ENCODE results near the gene SLC25A21.
"Not testable (repeated sequence)": the region's sequence is repeated elsewhere in the genome, so short reads cannot be mapped to it uniquely, and the experiment has no call there.

SLC25A21 gene

DNA sequence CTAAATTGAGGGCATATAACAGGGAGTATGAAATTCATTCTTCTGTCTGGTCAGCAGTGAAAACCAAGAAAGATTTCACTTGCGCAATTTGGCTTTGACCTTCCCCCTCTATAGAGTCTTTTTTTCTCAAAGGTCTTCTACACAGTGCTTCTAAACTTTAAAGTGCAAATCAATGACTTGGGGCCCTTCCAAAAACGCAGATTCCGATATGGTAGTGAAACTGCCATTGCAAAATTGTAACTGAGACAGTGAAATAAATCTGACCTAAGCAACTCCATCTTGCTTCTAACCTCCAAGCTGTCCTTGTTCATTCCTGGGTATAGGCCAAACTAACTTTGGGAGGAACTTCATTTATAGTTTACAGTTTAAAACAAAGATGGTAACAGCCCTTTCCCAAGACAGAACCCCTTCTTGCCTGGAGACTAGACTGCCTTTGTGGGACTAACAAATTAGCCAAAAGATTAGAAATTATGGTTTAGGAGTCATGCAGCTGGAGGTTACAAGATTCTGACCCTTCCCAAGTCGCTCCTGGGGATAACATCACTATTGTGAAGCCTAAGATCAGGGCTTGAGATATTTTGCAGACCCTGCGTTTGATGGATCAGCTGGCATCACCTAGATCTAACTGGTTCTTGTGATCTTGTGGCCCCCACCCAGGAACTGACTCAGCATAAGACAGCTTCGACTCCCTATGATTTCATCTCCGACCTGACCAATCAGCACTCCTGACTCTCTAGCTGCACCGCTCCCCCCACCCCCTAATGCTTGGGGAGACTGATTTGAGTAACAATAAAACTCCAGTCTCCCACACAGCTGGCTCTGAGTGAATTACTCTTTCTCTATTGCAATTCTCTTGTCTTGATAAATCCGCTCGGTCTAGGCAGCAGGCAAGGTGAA lies 5.0 kb downstream of the SLC25A21 start:
- ChIA-PET POLR2A (no interaction called here), CTCF (interaction anchor here (0.6 to 2.3 kb wide), 8 partner anchors 10 to 615 kb away, joined by 3 to 10 read pairs (median 3); partner anchors contain the start of gene MIPOL1)
- H3K36me3 ChIP-seq (ENCODE audit: control insufficient read depth in 2 of 2, insufficient read depth in 1 of 2, low read length in 2 of 2) = no peaks in the 10 kb centered on the region
- no peaks in the 10 kb centered on the region for H3K4me1 ChIP-seq (ENCODE audit: control insufficient read depth, insufficient read depth, low read length)
- TF ChIP-seq ZNF777 (tag by site-specific recombination; IDR thresholded peaks at IDR 0.05; ENCODE audit: borderline replicate concordance) (no peak), ZFHX2 (tag by site-specific recombination; conservative IDR thresholded peaks at IDR 0.05) (no peak), KLF10 (tag by site-specific recombination; IDR thresholded peaks at IDR 0.05) (no peak)
- no peak overlapping the region for H3K27ac ChIP-seq (ENCODE audit: extremely low read depth, low read depth, low read length)
- no peak overlapping the region for H3K4me3 ChIP-seq (ENCODE audit: low read depth, low read length)
- H3K9me3 ChIP-seq (ENCODE audit: control insufficient read depth, insufficient read depth, low read depth, low read length) = no peaks in the 10 kb centered on the region

- ChIA-PET CTCF (interaction anchor here (0.8 to 1.4 kb wide), 2 partner anchors 9 to 641 kb away, joined by 3 to 7 read pairs; no protein-coding TSS in a partner anchor), POLR2A (no interaction called here)
- no peaks in the 10 kb centered on the region for H3K4me1 ChIP-seq (ENCODE audit: control insufficient read depth, insufficient read depth, low read length)
- no peaks in the 10 kb centered on the region for H3K36me3 ChIP-seq (ENCODE audit: control insufficient read depth in 2 of 2, insufficient read depth in 1 of 2, low read length in 2 of 2)
- H3K9me3 ChIP-seq (ENCODE audit: control insufficient read depth, insufficient read depth, low read depth, low read length) = no peaks in the 10 kb centered on the region
- H3K4me3 ChIP-seq (ENCODE audit: low read depth, low read length) = no peak overlapping the region
- TF ChIP-seq ZNF785 (tag by site-specific recombination; IDR thresholded peaks at IDR 0.05) (no peak), ZFP3 (tag by site-specific recombination; IDR thresholded peaks at IDR 0.05; ENCODE audit: low read depth) (no peak), ZNF449 (tag by site-specific recombination; IDR thresholded peaks at IDR 0.05) (no peak), ZNF266 (tag by site-specific recombination; IDR thresholded peaks at IDR 0.05; ENCODE audit: low read depth) (no peak), ZSCAN16 (tag by site-specific recombination; IDR thresholded peaks at IDR 0.05) (no peak), ZNF274 (IDR thresholded peaks at IDR 0.05; ENCODE audit: low read length) (no peak), ZNF274 (tag by site-specific recombination; IDR thresholded peaks at IDR 0.05; ENCODE audit: borderline replicate concordance) (no peak), ZNF23 (tag by site-specific recombination; IDR thresholded peaks at IDR 0.05; ENCODE audit: borderline replicate concordance) (no peak), HIC1 (tag by site-specific recombination; IDR thresholded peaks at IDR 0.05) (no peak), AEBP2 (tag by site-specific recombination; IDR thresholded peaks at IDR 0.05; ENCODE audit: borderline replicate concordance) (no peak)
- no peak overlapping the region for H3K27ac ChIP-seq (ENCODE audit: extremely low read depth, low read depth, low read length)
Observed at GRCh38 chr14:37165794-37166193, 6.6 kb downstream of the SLC25A21 start.

GRCh38 chr14:37162307-37162706 lies 10.1 kb downstream of the SLC25A21 start:
- H3K27ac ChIP-seq (ENCODE audit: extremely low read depth, low read depth, low read length); H3K36me3 ChIP-seq (ENCODE audit: control insufficient read depth in 2 of 2, insufficient read depth in 1 of 2, low read length in 2 of 2); H3K9me3 ChIP-seq (ENCODE audit: control insufficient read depth, insufficient read depth, low read depth, low read length); CTCF ChIA-PET; POLR2A ChIA-PET; H3K4me1 ChIP-seq (ENCODE audit: control insufficient read depth, insufficient read depth, low read length); H3K4me3 ChIP-seq (ENCODE audit: low read depth, low read length): not testable (repeated sequence)
